HG02623 (cell line): Measurements from ENCODE around the gene YIPF1.
"Not testable (repeated sequence)": the region's sequence is repeated elsewhere in the genome, so short reads cannot be mapped to it uniquely, and the experiment has no call there.

ENCODE experiments used
- ATAC-seq: cut with Tn5 transposase; IDR thresholded peaks from one replicate; pipeline ENCODE4 v1.9.1; 2021; ENCODE audit warnings: moderate library complexity; ENCODE audit not compliant: unreplicated experiment

Gene YIPF1

DNA sequence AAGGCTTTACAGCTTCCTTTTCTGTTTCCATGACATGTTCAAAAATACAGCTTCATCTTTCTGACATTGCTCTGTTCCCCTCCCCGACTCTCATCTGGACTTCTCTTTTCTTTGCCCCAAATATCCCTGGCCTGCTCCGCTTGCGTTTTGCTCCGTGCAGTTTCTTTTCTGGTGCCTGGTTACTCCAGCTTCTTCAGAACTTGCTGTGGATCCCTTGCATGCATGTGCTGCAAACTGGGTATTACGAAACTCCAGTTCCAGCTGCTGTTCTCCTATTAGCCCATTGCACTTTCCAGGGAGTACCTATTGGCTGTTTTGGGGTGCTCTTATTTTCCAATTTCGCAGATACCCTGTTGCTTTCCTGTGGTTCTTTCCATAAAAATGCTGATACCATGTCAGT lies 41.6 kb downstream of the YIPF1 start:
- no peak for ATAC-seq

DNA sequence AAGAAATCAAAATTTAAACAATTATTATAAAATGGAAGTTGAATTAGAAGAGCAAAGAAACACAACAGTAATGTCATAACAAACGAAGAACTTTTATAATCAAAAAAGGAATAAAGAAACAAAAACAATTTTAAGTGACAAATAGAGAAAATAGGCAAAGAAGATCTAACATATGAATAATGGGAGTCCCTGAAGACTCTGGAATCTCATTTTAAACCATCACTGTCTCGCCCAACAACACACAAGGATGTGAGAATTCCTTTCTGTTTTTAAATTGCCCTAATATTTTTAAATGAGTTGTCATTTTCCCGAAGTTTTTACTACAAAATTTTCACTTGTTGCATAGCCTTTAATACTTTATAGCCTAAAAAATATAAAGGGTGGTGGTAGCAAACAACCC lies 47.2 kb downstream of the YIPF1 start:
- no peak for ATAC-seq

DNA sequence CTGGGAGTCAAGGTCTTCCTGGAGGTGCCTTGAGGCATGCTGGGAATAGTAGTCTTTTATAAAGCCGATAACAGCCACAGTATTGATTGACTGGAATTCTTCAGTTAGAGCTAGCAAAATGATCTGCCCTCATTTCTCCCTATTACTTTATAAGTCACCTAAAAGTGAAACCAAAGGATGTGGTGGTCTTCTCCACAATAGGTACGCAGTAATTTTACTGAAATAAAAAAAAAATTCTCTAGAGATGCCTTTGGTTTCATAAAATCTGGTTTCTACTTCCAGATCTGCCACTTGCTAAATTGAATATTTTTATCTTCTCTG lies 51.0 kb downstream of the YIPF1 start:
- no peak for ATAC-seq

DNA sequence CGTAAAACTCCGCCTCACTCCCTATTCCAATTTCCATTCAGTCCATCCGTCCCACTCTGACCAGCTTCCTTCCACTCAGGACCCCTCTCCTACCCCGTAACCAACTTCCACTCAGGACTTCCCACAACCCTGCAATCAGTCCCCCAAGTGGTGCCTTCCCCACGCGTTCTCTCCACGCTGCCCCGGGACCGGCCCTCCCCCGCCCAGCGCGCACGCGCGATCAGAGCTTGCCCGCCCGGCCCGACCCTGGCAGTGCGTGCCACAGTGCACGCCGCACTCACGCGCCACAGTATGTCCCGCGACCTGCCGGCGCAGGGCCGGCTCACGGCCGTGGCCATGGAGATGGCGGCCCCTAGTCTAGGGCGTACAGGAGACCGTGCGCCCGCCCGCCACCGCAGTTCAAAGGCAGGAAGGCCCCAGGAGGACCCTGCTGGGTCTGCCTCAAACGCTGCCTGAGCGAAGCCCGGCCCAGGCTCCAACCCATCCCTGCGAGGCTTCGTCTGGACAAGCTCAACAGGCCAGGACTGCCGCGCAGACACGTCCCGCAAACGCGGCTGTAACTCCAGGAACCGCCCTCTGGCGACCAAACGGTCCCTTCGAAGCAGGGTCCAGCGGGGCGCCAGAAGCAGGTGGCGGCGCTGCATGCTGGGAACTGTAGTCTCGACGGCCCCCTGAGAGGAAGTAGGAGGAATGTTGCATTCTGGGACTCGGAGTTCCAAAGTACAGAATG lies 51.5 kb downstream of the YIPF1 start, which contains the start of gene NDC1:
TSS of gene NDC1 (minus strand) at position 373 of the 730 bp plus-strand sequence. CDS start at position 338, 35 bp downstream.
- ATAC-seq = peak; percentile 84

DNA sequence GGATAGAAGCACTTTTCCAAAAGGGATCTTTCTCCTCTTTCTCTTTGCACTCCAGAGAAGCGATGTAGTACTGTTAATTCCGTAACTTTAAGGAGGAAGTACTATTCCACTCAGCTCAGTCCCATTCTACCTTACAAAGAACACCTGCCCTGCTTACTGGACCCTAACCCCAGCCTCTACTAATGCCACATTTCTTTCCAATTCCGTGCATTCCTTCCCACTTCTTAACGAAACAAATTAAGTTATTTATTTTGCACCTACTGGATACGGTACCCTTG lies 52.0 kb downstream of the YIPF1 start:
- no peak for ATAC-seq

DNA sequence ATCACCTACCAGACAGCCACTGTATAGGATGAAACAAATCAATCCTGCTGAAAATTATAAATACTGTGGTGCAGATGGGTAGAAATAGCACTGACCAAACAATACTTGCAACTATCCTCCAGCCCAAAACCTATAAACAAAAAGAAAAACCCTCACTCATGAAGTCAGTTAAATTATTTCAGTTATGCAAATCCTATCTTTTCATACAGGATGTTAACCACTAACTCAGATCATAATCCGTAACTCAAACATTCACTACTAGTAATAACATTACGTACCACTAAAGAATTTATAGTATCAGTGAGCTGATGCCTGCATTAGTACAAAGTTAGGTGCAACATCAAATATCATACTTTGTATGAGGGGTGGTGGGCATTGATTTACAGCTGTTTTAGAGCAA lies 54.1 kb downstream of the YIPF1 start:
- ATAC-seq = no peak

DNA sequence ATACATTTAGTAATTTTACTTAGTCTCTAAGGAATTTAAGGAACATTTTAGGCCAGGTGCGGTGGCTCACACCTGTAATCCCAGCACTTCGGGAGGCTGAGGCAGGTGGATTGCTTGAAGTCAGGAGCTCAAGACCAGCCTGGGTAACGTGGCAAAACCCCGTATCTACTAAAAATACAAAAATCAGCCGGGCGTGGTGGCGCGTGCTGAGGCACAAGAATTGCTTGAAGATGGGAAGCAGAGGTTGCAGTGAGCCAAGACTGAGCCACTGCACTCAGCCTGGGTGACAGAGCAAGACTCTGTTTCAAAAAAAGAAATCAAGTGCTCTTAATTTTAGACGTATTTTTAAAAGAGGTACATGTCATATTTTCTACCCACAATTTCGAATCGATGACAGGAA lies 54.8 kb downstream of the YIPF1 start:
- ATAC-seq = no peak

DNA sequence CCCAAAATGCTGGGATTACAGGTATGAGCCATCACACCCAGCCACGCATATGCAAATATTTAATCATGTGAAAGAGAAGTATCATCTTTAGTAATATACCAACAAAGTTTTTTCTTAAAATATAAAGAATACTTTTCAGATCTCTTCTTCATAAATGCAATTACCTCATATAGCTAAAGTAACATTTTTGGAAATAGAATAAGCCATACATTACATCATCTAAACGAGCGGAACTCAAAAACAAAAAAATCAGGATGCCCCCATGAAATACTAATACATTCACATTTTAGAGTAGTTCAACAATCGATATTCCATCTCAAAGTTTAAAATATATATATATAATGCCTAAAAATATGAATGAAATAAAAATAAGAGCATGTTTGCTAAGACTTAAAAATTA lies 56.2 kb downstream of the YIPF1 start:
- no peak for ATAC-seq

DNA sequence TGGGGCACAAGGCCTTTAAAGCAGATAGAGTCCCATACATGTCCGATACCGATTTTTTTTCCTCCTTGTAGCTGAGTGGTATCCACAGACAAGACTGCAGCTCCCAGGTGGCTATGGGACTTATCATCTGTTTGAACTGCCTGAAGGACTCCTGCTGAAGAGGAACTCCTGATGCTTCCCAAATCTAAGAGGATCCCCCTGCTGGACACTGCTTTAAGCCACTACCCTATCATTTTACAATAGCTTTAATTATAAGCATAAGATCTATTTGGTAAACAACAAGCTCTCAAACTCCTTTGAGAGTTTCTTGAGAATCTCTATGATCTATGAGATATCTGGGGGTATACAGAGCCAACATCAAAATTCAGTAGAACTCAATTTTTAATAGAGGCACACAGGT lies 63.2 kb downstream of the YIPF1 start:
- ATAC-seq = no peak

DNA sequence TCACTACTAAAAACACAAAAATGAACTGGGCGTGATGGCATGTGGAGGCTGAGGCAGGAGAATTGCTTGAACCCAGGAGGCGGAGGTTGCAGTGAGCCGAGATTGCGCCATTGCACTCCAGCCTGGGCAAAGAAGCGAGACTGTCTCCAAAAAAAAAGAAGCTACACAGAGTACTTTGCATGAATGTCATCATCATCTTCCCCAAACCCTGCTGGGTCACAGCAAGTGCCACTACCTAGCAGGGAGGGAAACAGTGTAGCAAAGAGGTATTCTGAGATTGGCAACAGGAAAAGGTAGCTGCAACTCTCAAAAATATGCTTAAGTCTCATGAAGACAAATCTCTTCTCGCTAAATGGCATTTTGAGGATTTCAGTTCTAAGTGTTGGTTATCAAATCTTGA lies 64.3 kb downstream of the YIPF1 start:
- no peak for ATAC-seq

DNA sequence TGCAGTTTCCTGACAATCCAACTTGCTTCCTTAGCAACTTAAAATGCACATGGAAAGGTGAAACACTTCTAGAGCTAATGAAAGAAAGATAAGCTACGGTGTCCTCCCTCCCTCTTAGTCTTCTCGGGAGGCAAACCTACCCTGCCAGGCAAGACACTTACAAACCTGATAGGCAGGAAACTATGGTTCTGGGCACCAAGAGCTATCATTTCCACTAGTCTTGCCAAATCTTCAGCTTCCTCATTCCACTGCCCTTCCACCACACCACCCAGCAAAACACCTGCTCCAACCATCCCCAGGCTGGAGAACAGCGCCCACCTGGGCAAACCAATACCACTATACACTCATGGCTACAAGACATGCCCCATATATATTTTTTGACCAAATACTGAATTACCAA lies 66.7 kb downstream of the YIPF1 start:
- ATAC-seq = no peak

DNA sequence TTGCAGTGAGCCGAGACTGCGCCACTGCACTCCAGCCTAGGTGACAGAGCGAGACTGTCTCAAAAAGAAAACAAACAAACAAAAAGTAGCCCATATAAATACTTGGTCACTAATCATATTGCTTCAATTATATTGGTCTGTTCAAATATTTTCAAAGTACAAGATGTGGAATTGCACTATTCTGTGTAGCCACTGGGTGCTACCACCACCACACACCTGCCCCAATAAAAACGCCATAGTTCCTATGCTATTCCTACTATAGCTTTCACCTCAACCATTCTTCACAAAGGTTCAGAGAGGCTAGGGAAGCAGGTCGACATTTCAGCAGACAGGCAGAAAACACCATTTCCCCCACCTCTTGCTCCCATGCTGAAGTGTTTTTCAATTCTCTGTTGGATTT lies 68.2 kb downstream of the YIPF1 start:
- ATAC-seq = no peak

DNA sequence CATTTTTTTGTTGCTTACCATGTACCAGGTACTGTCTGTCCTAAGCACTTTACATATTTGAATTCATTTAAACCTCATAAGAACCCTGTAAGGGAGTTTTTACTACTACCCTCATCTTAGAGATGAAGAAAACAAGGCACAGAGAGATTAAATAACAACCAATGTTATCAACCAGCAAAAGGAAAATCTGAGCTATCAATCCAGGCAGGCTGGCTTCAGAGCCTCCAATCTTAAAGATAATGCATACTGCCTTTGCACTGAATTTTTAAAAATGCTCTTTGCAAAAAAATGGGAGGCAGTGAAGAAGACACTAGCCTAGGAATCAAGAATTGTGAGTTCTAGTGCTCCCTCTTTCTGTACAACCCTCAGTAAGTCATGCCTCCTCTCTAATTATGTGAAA lies 70.2 kb downstream of the YIPF1 start:
- no peak for ATAC-seq

DNA sequence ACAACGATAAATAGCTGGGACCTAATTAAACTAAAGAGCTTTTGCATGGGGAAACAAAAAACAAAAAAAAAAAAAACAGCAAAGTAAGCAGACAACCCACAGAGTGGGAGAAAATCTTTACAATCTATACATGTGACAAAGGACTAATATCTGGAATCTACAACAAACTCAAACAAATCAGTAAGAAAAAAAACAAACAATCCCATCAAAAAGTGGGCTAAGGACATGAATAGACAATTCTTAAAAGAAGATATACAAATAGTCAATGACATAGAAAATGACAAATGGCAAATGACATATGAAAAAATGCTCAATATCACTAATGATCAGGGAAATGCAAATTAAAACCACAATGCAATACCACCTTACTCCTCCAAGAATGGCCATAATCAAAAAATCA lies 73.0 kb downstream of the YIPF1 start:
- not testable (repeated sequence) for ATAC-seq

DNA sequence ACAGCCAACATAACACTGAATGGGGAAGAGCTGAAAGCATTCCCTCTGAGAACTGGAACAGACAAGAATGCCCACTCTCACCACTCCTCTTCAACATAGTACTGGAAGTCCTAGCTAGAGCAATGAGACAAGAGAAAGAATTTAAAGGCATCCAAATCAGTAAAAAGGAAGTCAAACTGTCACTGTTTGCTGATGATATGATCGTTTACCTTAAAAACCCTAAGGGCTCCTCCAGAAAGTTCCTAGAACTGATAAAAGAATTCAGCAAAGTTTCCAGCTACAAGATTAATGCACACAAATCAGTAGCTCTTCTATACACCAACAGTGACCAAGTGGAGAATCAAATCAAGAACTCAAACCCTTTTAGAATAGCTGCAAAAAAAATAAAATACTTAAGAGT lies 74.1 kb downstream of the YIPF1 start:
- not testable (repeated sequence) for ATAC-seq

DNA sequence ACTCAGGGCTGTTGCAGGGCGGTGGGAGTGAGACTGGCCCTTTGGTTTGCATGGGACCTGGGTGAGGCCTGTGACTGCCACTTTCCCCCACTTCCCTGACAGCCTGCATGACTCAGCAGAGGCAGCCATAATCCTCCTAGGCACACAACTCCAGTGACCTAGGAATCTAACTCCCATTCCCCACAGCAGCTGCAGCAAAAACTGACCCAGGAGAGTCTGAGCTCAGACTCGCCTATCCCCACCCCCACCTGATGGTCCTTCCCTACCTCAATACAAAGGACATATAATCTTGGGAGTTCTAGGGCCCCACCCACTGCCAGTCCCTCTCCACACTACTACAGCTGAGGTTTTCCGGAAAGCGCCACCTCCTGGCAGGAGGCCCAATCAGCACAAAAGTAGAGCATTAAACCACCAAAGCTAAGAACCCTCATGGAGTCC lies 78.2 kb downstream of the YIPF1 start:
- no peak for ATAC-seq

DNA sequence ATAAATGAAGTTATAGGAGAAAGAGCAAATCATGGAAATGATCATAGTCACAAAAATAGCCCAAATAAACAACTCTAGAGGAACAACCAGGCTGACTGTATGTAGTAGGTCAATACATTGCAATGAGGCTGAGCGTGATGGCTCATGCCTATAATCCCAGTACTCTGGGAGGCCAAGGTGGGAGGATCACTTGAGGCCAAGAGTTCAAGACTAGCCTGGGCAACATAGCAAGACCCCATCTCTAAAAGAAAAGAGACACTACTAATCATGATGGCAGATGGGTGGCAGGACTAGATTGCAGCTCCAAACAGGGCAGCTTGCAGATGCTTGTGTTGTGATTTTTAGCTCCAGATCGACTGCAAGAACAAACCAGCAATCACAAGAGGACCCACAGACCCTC lies 79.1 kb downstream of the YIPF1 start:
- ATAC-seq = no peak

DNA sequence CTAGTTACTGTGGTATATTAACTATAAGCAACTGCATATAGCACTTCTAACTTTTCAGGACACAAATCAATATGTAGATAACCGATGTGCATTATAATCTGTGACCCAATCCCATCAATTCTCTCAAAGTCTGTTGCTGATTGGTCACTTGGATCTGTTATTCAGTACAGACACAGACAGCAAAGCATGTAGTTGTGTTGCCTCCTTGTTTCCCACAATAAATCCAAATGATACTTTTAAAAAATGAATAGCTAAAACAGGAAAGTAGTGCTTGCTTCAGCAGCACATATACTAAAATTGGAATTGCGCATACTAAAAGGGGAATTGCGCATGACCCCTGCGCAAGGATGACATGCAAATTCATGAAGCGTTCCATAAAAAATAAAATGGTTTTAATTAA lies 79.6 kb downstream of the YIPF1 start:
- no peak for ATAC-seq

DNA sequence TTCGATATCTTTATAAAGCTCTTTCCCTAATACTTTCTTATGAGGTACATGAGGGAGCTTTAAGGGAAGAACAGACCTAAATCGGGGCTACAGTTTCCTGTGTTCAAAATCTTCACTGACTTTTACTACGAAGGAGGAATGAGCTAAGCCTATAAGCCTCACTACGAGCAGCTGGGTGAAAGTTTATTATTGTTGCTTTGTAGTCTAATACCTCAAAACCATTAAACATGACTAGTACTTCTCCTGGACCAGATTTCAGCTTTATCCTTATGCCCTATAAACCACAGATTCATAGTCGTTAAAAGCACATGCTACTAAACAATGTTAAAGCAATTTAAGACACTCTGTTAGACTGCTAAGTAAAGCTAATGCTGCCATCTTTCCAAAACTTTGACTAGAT lies 81.7 kb downstream of the YIPF1 start:
- ATAC-seq = no peak

DNA sequence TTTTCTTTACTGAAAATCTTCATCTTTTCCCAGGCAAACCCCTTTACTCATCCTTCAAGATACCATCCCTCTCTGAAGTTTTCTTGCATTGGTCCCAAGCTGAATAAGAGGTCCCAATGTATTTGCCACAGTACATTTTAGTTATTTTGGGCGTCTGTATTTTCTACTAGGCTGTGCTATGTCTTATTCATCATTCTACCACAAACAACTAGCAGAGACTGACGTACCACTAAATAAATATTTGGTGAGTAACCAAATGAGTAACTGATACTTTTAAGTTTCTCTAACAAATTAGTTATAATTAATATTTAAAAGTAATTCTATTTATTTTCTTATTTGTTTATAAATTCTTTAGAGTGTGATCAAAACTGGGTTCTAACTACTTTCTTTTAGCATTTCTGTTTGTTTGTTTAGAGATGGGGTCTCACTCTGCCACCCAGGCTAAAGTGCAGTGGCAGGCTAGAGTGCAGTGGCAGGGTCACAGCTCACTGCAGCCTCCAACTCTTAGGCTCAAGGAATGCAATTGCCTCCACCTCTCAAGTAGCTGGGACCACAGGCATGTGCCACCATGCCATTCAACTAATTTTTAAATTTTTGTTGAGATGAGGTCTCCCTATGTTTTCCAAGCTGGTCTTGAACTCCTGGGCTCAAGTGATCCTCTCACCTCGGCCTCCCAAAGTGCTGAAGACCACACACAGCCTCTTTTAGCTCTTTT lies 84.6 kb downstream of the YIPF1 start:
- no peak for ATAC-seq

DNA sequence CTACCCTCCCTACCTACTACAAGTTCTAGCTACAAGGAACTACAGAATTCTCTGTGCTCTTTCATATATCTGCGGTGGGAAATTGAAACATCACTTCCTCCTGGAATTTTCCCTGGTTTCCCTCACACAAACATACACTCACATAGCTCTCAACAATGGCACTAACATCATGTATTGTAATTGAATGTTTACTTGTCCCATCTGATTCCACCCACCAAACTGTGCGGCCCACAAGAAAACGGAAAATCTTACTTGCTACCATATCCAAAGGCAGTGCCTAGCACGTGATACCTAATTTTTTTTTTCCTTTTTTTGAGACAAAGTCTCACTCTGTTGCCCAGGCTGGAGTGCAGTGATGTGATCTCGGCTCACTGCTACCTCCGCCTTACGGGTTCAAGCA lies 85.4 kb downstream of the YIPF1 start:
- ATAC-seq = no peak
